Measurements from ENCODE around the gene GET4. TPM values are rescaled to one million over a fixed set of nuclear protein-coding genes. Genes with fewer than 3 reads are reported as not detected.

Gene GET4
- total RNA-seq, 4 donors from 2014 or later: 29.8 to 50.2 (median 38.3) TPM

DNA sequence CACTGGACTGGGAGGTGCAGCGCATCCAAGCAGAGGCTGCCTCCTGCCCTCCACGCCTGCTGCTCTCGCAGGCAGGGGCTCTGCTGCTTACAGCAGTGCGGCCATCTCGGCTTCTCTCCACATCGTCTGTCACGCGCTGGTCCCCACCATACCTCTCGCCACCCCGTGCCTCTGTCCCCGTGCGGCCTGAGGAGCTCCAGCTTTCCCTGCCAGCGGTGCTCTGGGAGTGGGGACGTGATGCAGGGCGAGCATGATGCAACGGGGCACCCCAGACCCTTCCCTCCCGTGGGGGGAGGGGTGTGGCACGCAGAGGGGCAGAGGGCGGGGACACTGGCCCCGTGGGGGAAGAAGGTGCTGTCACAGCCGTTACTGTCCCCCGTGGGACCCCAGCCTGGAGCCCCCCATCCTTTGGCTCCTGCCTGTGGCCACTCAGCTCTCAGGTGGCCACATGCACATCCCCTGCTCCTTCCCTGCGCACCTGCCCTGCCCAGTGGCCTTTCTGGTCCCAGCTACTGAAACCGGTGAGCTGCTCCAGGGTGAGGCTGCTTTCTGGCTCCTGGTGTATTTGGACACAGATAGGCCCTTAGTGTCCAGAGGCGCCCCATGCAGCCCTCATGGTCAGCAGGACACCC lies 9.0 kb downstream of the GET4 start:
- H3K36me3 ChIP-seq: peaks cover 7 to 38% (median 12%) of the 10 kb centered on the region in 3 donors
- H3K9me3 ChIP-seq: no peaks in the 10 kb centered on the region
- H3K27me3 ChIP-seq: no peaks in the 10 kb centered on the region
- 78 to 87% methylated on average over 23 to 25 of the region's 25 CpGs for WGBS, 2 donors
- no peak overlapping the region for H3K4me3 ChIP-seq
- peaks cover 0 to 48% (median 2%) of the 10 kb centered on the region in 4 donors for H3K4me1 ChIP-seq
- H3K27ac ChIP-seq: no peak overlapping the region
- TF ChIP-seq, protein P1, sequence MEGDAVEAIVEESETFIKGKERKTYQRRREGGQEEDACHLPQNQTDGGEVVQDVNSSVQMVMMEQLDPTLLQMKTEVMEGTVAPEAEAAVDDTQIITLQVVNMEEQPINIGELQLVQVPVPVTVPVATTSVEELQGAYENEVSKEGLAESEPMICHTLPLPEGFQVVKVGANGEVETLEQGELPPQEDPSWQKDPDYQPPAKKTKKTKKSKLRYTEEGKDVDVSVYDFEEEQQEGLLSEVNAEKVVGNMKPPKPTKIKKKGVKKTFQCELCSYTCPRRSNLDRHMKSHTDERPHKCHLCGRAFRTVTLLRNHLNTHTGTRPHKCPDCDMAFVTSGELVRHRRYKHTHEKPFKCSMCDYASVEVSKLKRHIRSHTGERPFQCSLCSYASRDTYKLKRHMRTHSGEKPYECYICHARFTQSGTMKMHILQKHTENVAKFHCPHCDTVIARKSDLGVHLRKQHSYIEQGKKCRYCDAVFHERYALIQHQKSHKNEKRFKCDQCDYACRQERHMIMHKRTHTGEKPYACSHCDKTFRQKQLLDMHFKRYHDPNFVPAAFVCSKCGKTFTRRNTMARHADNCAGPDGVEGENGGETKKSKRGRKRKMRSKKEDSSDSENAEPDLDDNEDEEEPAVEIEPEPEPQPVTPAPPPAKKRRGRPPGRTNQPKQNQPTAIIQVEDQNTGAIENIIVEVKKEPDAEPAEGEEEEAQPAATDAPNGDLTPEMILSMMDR (IDR thresholded peaks at IDR 0.05): no peak
- TF ChIP-seq POLR2A (IDR thresholded peaks at IDR 0.05) (no peak), EP300 (IDR thresholded peaks at IDR 0.05) (no peak)
- DNase-seq (ENCODE audit: low spot score in 2 of 2): no peak

DNA sequence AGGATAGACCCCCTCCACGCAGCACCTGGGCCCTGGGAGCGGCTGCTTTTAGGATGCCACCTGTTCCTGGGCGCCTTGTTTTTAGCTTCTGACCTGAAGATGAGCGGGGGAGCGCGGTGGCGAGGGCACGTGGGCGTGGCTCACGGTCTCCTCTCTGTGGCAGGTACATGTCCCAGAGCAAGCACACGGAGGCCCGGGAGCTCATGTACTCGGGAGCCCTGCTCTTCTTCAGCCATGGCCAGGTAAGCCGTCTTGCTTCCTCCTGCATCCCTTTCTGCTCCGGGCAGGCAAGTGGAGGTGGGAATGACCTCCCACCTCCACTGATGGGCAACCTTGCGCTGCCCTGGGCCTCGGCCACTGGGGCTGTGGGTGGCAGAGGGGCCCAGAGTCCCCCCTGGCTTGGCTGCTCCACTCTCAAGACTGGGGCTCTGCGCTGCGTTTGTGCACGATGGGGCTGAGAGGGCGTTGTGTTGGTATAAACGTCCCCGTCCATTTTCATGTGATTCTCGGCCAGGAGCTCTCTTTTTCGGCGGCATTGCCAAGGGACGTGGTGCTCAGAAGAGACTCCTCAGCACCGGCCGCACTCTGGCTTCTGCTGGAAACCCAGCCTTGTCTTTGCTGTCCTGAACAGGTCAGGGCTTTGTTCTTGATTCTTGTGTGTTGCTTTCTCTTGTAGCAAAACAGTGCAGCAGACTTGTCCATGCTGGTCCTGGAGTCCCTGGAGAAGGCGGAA lies 9.7 kb downstream of the GET4 start:
- Histone ChIP-seq H3K4me1 (peaks cover 0 to 42% (median 2%) of the 10 kb centered on the region in 4 donors), H3K27me3 (no peaks in the 10 kb centered on the region), H3K9me3 (no peaks in the 10 kb centered on the region), H3K36me3 (peaks cover 9 to 45% (median 18%) of the 10 kb centered on the region in 3 donors), H3K4me3 (no peak overlapping the region), H3K27ac (no peak overlapping the region)
- DNase-seq (ENCODE audit: low spot score in 2 of 2): no peak
- TF ChIP-seq EP300 (IDR thresholded peaks at IDR 0.05) (no peak), POLR2A (IDR thresholded peaks at IDR 0.05) (no peak)
- TF ChIP-seq, protein P1 (IDR thresholded peaks at IDR 0.05): no peak
- WGBS, 2 donors: 85 to 88% methylated on average over 29 to 30 of the region's 30 CpGs

GRCh38 chr7:886626-887487 lies 10.5 kb downstream of the GET4 start:
- whole genome bisulfite sequencing, 2 donors: 92 to 95% methylated on average over 27 to 31 of the region's 40 CpGs
- Histone ChIP-seq H3K4me3 (no peak overlapping the region), H3K9me3 (no peaks in the 10 kb centered on the region), H3K4me1 (peaks cover 0 to 37% (median 2%) of the 10 kb centered on the region in 4 donors), H3K27ac (no peak overlapping the region), H3K27me3 (no peaks in the 10 kb centered on the region), H3K36me3 (peaks cover 14 to 53% (median 21%) of the 10 kb centered on the region in 3 donors)
- TF ChIP-seq, protein P1 (IDR thresholded peaks at IDR 0.05): no peak
- TF ChIP-seq EP300 (IDR thresholded peaks at IDR 0.05): no peak
- no peak for DNase-seq (ENCODE audit: low spot score in 2 of 2)

- DNase-seq (ENCODE audit: low spot score in 2 of 2): no peak
- Histone ChIP-seq H3K27me3 (no peaks in the 10 kb centered on the region), H3K27ac (no peak overlapping the region), H3K4me3 (no peak overlapping the region), H3K4me1 (peaks cover 0 to 33% (median 2%) of the 10 kb centered on the region in 4 donors), H3K9me3 (no peaks in the 10 kb centered on the region), H3K36me3 (peaks cover 17 to 59% (median 21%) of the 10 kb centered on the region in 3 donors)
- TF ChIP-seq POLR2A (IDR thresholded peaks at IDR 0.05) (no peak), EP300 (IDR thresholded peaks at IDR 0.05) (no peak)
- TF ChIP-seq, protein P1 (IDR thresholded peaks at IDR 0.05): no peak
- WGBS, 2 donors: 79 to 96% methylated on average over 6 to 8 of the region's 18 CpGs
Observed at GRCh38 chr7:887488-887820, 11.1 kb downstream of the GET4 start.
